ENCODE measurements around the gene C17orf113.
"Not testable (repeated sequence)": the region's sequence is repeated elsewhere in the genome, so short reads cannot be mapped to it uniquely, and the experiment has no call there.

C17orf113 gene

GRCh38 chr17:42017866-42018200 is 32.6 kb downstream of the C17orf113 start:
- H3K27ac Mint-ChIP-seq = peak overlapping the region; percentile 98 to 99 (median 98)
- no peaks in the 10 kb centered on the region for H3K9me3 Mint-ChIP-seq

GRCh38 chr17:42016941-42017865 is 33.2 kb downstream of the C17orf113 start, which contains the start of gene DNAJC7:
DNAJC7 (minus strand) TSS chr17:42017439; CDS start chr17:42017416, 23 bp downstream.
- H3K4me1 Mint-ChIP-seq = peaks cover 41% of the 10 kb centered on the region
- H3K36me3 Mint-ChIP-seq (ENCODE audit: low read depth) = peaks cover 6% of the 10 kb centered on the region
- H3K9me3 Mint-ChIP-seq = no peaks in the 10 kb centered on the region
- no peaks in the 10 kb centered on the region for H3K27me3 Mint-ChIP-seq (ENCODE audit: low read depth)
- TF ChIP-seq CTCF (IDR thresholded peaks at IDR 0.05; ENCODE audit: unreplicated experiment in 3 of 3) = no peak
- peak within 1 kb of the TSS; percentile 97 to 100 (median 99) for H3K4me3 Mint-ChIP-seq
- H3K27ac Mint-ChIP-seq = peak within 1 kb of the TSS; percentile 98 to 99 (median 98)

More at GRCh38 chr17:42017866-42018200, 32.6 kb downstream of the C17orf113 start:
- Mint-ChIP-seq H3K27me3 (ENCODE audit: low read depth) (no peaks in the 10 kb centered on the region), H3K4me1 (peaks cover 44% of the 10 kb centered on the region), H3K4me3 (peak overlapping the region; percentile 97 to 100 (median 99)), H3K36me3 (ENCODE audit: low read depth) (peaks cover 9% of the 10 kb centered on the region)
- TF ChIP-seq CTCF (IDR thresholded peaks at IDR 0.05; ENCODE audit: unreplicated experiment in 3 of 3) = no peak

GRCh38 chr17:42016411-42016831 is 34.0 kb downstream of the C17orf113 start:
- H3K9me3 Mint-ChIP-seq = no peaks in the 10 kb centered on the region
- H3K36me3 Mint-ChIP-seq (ENCODE audit: low read depth) = peaks cover 5% of the 10 kb centered on the region
- no peaks in the 10 kb centered on the region for H3K27me3 Mint-ChIP-seq (ENCODE audit: low read depth)
- peaks cover 41% of the 10 kb centered on the region for H3K4me1 Mint-ChIP-seq
- peak overlapping the region; percentile 97 to 100 (median 99) for H3K4me3 Mint-ChIP-seq
- no peak for TF ChIP-seq CTCF (IDR thresholded peaks at IDR 0.05; ENCODE audit: unreplicated experiment in 3 of 3)
- H3K27ac Mint-ChIP-seq = peak overlapping the region; percentile 98 to 99 (median 98)

- Mint-ChIP-seq H3K4me1 (peaks cover 43% of the 10 kb centered on the region), H3K36me3 (ENCODE audit: low read depth) (peaks cover 16% of the 10 kb centered on the region), H3K4me3 (peak overlapping the region in 2 of 3 experiments; percentile 52 to 56), H3K27ac (peak overlapping the region in 2 of 3 experiments; percentile 74 to 86)
- H3K9me3 Mint-ChIP-seq; H3K27me3 Mint-ChIP-seq (ENCODE audit: low read depth): not testable (repeated sequence)
Observed at GRCh38 chr17:42013740-42014139, 36.7 kb downstream of the C17orf113 start.

GRCh38 chr17:42012363-42012762 is 38.0 kb downstream of the C17orf113 start:
- H3K4me3 Mint-ChIP-seq; H3K27me3 Mint-ChIP-seq (ENCODE audit: low read depth); H3K9me3 Mint-ChIP-seq: not testable (repeated sequence)
- Mint-ChIP-seq H3K27ac (peak overlapping the region in 1 of 3 experiments; percentile 17), H3K4me1 (peaks cover 33% of the 10 kb centered on the region), H3K36me3 (ENCODE audit: low read depth) (peaks cover 16% of the 10 kb centered on the region)

- Mint-ChIP-seq H3K4me1 (peaks cover 29% of the 10 kb centered on the region), H3K27me3 (ENCODE audit: low read depth) (no peaks in the 10 kb centered on the region), H3K27ac (peak overlapping the region in 1 of 3 experiments; percentile 9), H3K9me3 (no peaks in the 10 kb centered on the region), H3K36me3 (ENCODE audit: low read depth) (peaks cover 21% of the 10 kb centered on the region), H3K4me3 (no peak overlapping the region)
- no peak for TF ChIP-seq CTCF (IDR thresholded peaks at IDR 0.05; ENCODE audit: unreplicated experiment in 3 of 3)
Observed at GRCh38 chr17:42010898-42011516, 39.4 kb downstream of the C17orf113 start.

- H3K27ac Mint-ChIP-seq; H3K4me3 Mint-ChIP-seq; H3K9me3 Mint-ChIP-seq; H3K27me3 Mint-ChIP-seq (ENCODE audit: low read depth): not testable (repeated sequence)
- Mint-ChIP-seq H3K36me3 (ENCODE audit: low read depth) (peaks cover 21% of the 10 kb centered on the region), H3K4me1 (peaks cover 25% of the 10 kb centered on the region)
Observed at GRCh38 chr17:42010266-42010680, 40.1 kb downstream of the C17orf113 start.

Data from nephron (organoid).